IPS-18a (cell line): ENCODE measurements around the gene PSMD1.

Source experiments
- H3K27ac ChIP-seq: one replicate; pipeline ENCODE4 v1.5.1; 2013; ENCODE audit warnings: low read length
- H3K27me3 ChIP-seq: one replicate; pipeline ENCODE4 v1.6.1; 2013; ENCODE audit warnings: mild to moderate bottlenecking, low read length; ENCODE audit not compliant: control insufficient read depth, insufficient read depth
- H3K36me3 ChIP-seq: one replicate; pipeline ENCODE4 v1.6.1; 2013; ENCODE audit warnings: low read depth, low read length; ENCODE audit not compliant: control insufficient read depth
- H3K4me1 ChIP-seq: one replicate; pipeline ENCODE4 v1.6.1; 2013; ENCODE audit warnings: low read depth, low read length; ENCODE audit not compliant: control insufficient read depth
- H3K4me3 ChIP-seq: one replicate; pipeline ENCODE4 v1.5.1; 2013; ENCODE audit warnings: low read length
- H3K9ac ChIP-seq: one replicate; pipeline ENCODE4 v1.6.1; 2013; ENCODE audit warnings: mild to moderate bottlenecking, low read length, moderate library complexity
- H3K9me3 ChIP-seq: one replicate; pipeline ENCODE4 v1.6.1; 2013; ENCODE audit warnings: low read depth, low read length; ENCODE audit not compliant: control insufficient read depth

PSMD1 gene

GRCh38 chr2:231047923-231048915, 8.4 kb upstream of the PSMD1 start:
- H3K4me3 ChIP-seq = no peak overlapping the region
- no peaks in the 10 kb centered on the region for H3K4me1 ChIP-seq
- no peaks in the 10 kb centered on the region for H3K36me3 ChIP-seq
- H3K9me3 ChIP-seq = no peaks in the 10 kb centered on the region
- no peak overlapping the region for H3K27ac ChIP-seq
- no peak overlapping the region for H3K9ac ChIP-seq
- peaks cover 23% of the 10 kb centered on the region for H3K27me3 ChIP-seq

- Histone ChIP-seq H3K9ac (no peak overlapping the region), H3K9me3 (no peaks in the 10 kb centered on the region), H3K4me3 (no peak overlapping the region), H3K27ac (no peak overlapping the region), H3K27me3 (peaks cover 36% of the 10 kb centered on the region), H3K36me3 (no peaks in the 10 kb centered on the region), H3K4me1 (no peaks in the 10 kb centered on the region)
Measured at GRCh38 chr2:231049286-231050017, 7.2 kb upstream of the PSMD1 start.

GRCh38 chr2:231050018-231050901, 6.4 kb upstream of the PSMD1 start:
- no peak overlapping the region for H3K27ac ChIP-seq
- peaks cover 38% of the 10 kb centered on the region for H3K27me3 ChIP-seq
- no peak overlapping the region for H3K9ac ChIP-seq
- no peaks in the 10 kb centered on the region for H3K9me3 ChIP-seq
- H3K36me3 ChIP-seq = no peaks in the 10 kb centered on the region
- no peaks in the 10 kb centered on the region for H3K4me1 ChIP-seq
- H3K4me3 ChIP-seq = no peak overlapping the region

- H3K9ac ChIP-seq = no peak overlapping the region
- no peak overlapping the region for H3K27ac ChIP-seq
- H3K4me1 ChIP-seq = no peaks in the 10 kb centered on the region
Measured at GRCh38 chr2:231051116-231051515, 5.6 kb upstream of the PSMD1 start.

GRCh38 chr2:231052494-231053451, 3.9 kb upstream of the PSMD1 start:
- Histone ChIP-seq H3K27me3 (peaks cover 38% of the 10 kb centered on the region), H3K4me1 (no peaks in the 10 kb centered on the region), H3K9ac (no peak overlapping the region), H3K9me3 (no peaks in the 10 kb centered on the region), H3K4me3 (peak overlapping the region; percentile 58), H3K27ac (no peak overlapping the region), H3K36me3 (no peaks in the 10 kb centered on the region)

More at GRCh38 chr2:231051116-231051515, 5.6 kb upstream of the PSMD1 start:
- H3K36me3 ChIP-seq = no peaks in the 10 kb centered on the region
- H3K4me3 ChIP-seq = no peak overlapping the region
- H3K9me3 ChIP-seq = no peaks in the 10 kb centered on the region
- peaks cover 38% of the 10 kb centered on the region for H3K27me3 ChIP-seq

GRCh38 chr2:231053846-231054245, 2.8 kb upstream of the PSMD1 start:
- Histone ChIP-seq H3K9me3 (no peaks in the 10 kb centered on the region), H3K9ac (no peak overlapping the region), H3K27me3 (peaks cover 38% of the 10 kb centered on the region), H3K4me1 (peaks cover 5% of the 10 kb centered on the region), H3K27ac (no peak overlapping the region), H3K36me3 (no peaks in the 10 kb centered on the region), H3K4me3 (no peak overlapping the region)

- H3K4me1 ChIP-seq = peaks cover 5% of the 10 kb centered on the region
- H3K27ac ChIP-seq = peak overlapping the region; percentile 87
- H3K9me3 ChIP-seq = no peaks in the 10 kb centered on the region
- H3K27me3 ChIP-seq = peaks cover 19% of the 10 kb centered on the region
- peaks cover 15% of the 10 kb centered on the region for H3K36me3 ChIP-seq
- peak overlapping the region; percentile 95 for H3K9ac ChIP-seq
- H3K4me3 ChIP-seq = peak overlapping the region; percentile 98
Measured at GRCh38 chr2:231057590-231057989, 923 bp downstream of the PSMD1 start.

GRCh38 chr2:231058761-231059550, 2.3 kb downstream of the PSMD1 start:
- no peak overlapping the region for H3K27ac ChIP-seq
- peak overlapping the region; percentile 95 for H3K9ac ChIP-seq
- H3K27me3 ChIP-seq = peaks cover 7% of the 10 kb centered on the region
- peaks cover 29% of the 10 kb centered on the region for H3K36me3 ChIP-seq
- no peaks in the 10 kb centered on the region for H3K9me3 ChIP-seq
- H3K4me1 ChIP-seq = peaks cover 5% of the 10 kb centered on the region
- H3K4me3 ChIP-seq = no peak overlapping the region

- no peaks in the 10 kb centered on the region for H3K27me3 ChIP-seq
- H3K4me1 ChIP-seq = peaks cover 5% of the 10 kb centered on the region
- no peak overlapping the region for H3K27ac ChIP-seq
- H3K9me3 ChIP-seq = no peaks in the 10 kb centered on the region
- H3K4me3 ChIP-seq = no peak overlapping the region
- H3K9ac ChIP-seq = no peak overlapping the region
- H3K36me3 ChIP-seq = peaks cover 37% of the 10 kb centered on the region
Measured at GRCh38 chr2:231059756-231060155, 3.1 kb downstream of the PSMD1 start.

- H3K36me3 ChIP-seq = peaks cover 63% of the 10 kb centered on the region
Measured at GRCh38 chr2:231062776-231063175, 6.1 kb downstream of the PSMD1 start.

More at GRCh38 chr2:231062776-231063175, 6.1 kb downstream of the PSMD1 start:
- Histone ChIP-seq H3K9ac (no peak overlapping the region), H3K4me1 (peaks cover 5% of the 10 kb centered on the region), H3K27me3 (no peaks in the 10 kb centered on the region), H3K27ac (no peak overlapping the region), H3K4me3 (no peak overlapping the region), H3K9me3 (no peaks in the 10 kb centered on the region)
